ELF-1 (cell line): Measurements from ENCODE around the gene NEK3.
"Not testable (repeated sequence)": the region's sequence is repeated elsewhere in the genome, so short reads cannot be mapped to it uniquely, and the experiment has no call there.

Source experiments
- DNase-seq: peaks from one replicate; pipeline ENCODE4 v3.0.0-alpha.2; 2016; ENCODE audit warnings: low read depth, low spot score

The NEK3 gene, protein sequence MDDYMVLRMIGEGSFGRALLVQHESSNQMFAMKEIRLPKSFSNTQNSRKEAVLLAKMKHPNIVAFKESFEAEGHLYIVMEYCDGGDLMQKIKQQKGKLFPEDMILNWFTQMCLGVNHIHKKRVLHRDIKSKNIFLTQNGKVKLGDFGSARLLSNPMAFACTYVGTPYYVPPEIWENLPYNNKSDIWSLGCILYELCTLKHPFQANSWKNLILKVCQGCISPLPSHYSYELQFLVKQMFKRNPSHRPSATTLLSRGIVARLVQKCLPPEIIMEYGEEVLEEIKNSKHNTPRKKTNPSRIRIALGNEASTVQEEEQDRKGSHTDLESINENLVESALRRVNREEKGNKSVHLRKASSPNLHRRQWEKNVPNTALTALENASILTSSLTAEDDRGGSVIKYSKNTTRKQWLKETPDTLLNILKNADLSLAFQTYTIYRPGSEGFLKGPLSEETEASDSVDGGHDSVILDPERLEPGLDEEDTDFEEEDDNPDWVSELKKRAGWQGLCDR

DNA sequence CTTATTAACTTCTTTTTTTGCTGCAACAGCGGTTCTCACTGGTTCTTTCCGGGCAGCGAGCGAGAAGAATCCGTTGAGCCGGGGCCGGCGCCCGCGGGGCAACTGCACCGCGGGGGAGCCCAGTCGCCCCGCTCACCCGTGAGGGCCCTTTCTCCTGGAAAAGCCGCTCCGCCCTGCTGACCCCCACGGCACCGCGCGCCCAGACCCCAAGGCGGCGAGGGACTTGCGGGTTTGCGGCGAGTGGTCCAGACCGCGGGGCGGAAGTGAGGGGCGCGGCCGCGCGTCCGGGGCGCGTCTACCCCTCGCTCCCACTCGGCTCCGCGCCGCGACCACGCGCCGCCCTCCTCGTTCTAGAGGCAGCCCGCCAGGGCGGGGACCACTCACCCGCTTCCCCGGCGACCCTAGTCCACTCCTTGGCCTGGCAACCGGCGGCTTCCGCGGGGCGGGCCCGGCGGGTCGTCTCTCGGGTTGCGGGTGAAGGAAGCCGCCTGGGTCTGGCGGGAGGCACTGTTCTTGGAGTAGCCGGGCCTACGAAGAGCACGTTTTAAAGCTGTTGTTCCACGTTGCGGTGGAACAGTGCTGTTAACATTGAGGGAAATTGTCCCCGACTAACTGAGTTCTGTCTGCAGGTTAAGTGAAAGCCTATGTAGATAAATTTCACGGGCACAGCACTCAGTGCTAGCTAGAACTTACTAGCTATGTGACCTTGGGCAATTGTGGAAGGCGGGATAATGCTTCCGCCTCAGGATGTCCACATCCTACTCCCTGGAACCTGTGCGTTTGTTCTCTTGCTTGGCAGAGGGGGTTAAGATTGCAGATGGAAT lies at the start of gene NEK3:
Gene NEK3, minus strand, starts transcription at position 439 of the 824 bp plus-strand sequence. CDS start 3,406 bp downstream, outside the sequence.
- peak; percentile 83 for DNase-seq

DNA sequence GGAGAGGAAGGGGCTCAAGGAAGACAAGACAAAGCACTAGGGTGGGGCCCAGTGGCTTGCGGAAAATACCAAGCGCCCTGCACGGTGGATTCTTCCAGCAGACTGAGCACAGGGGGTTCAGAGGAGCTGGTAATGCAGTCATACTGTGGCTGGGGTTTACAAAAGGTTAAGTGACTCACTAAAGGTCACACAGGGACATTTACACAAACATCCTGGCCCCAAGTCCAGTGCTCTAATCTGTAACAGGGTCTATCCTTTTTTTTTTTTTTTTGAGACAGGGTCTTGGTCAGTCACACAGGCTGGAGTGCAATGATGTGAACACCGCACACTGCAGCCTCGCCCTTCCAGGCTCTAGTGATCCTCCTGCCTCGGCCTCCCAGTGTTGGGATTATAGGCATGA lies 49.0 kb upstream of the NEK3 start:
- not testable (repeated sequence) for DNase-seq

GRCh38 chr13:52207896-52208295 lies 48.5 kb upstream of the NEK3 start:
- not testable (repeated sequence) for DNase-seq

DNA sequence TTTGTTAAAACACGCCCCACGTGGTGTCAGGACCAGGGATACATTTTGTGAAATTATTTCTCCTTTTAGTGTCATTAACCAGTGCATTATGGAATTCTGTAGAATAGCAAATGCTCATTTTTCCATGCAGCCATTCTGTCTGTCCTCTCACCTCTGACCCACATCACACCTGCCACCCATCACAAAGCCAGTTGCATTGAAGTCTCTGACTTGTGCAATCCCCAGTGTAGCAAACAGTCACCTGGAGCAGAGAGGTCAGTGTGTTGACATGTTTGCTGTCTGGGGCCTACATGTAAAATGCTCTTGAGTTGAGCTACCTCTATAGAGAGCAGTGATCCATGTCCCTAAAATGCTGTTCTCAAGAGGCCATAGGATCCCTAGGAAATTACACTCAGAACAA lies 47.9 kb upstream of the NEK3 start:
- not testable (repeated sequence) for DNase-seq

GRCh38 chr13:52204546-52204945 lies 45.1 kb upstream of the NEK3 start:
- not testable (repeated sequence) for DNase-seq

- DNase-seq, result not testable (repeated sequence)
These were observed 44.5 kb upstream of the NEK3 start for GRCh38 chr13:52203864-52204263.

DNA sequence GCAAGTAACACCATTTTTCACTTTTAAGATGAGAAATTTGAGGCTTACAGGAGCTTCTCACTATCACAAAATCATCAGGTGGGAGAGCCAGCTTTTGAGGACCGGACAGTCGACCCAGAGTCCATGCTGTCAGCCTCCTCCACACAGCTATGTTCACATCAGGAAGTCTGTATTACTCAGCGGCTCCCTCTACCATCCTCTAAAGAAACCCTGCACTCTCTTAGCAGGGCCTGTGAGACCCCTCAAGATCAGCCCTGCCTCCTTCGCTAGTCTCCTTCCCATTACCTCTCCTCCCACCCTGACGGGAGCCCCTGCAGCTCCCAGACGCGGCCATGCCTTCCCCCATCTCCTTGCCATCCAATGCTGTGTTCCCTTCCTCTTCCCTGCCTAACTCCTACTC lies 43.1 kb upstream of the NEK3 start:
- DNase-seq, result not testable (repeated sequence)

DNA sequence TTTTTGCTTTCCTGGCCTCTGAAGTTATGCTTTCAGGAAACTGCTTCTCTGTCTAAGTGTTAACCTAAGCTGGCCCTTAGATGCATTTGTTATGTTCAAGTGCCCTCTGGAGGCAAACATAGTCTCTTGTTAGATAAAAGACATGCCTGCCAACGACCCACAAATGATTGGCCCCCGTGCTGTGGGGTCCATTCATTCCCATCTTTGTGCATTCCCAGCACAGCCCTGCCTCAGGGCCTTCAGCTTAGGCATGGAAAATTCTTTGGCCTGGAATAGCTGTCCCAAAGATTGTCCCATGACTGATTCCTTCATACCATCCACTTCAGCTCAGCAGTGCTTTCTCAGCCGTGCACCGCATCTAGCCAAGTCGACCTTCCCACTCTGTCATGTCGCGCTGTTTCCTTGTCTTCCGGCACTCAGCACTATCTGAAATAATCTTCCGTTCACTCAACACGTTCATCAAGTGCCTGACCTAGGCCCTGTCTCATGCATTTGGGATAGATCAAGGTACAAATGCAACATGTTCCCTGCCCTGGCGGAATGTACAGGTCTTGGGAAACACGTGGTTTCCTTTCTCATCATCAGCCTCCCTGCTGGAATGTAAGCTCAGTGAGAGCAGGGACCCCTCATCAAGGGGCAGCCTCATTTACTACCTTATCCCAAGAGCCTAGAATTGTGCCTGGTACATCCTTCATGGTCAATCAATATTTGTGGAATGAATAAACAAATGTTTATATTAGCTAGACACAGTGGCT lies 42.2 kb upstream of the NEK3 start:
- DNase-seq, result peak; percentile 50

GRCh38 chr13:52195401-52195837 lies 36.0 kb upstream of the NEK3 start:
- DNase-seq, result peak; percentile 89

DNA sequence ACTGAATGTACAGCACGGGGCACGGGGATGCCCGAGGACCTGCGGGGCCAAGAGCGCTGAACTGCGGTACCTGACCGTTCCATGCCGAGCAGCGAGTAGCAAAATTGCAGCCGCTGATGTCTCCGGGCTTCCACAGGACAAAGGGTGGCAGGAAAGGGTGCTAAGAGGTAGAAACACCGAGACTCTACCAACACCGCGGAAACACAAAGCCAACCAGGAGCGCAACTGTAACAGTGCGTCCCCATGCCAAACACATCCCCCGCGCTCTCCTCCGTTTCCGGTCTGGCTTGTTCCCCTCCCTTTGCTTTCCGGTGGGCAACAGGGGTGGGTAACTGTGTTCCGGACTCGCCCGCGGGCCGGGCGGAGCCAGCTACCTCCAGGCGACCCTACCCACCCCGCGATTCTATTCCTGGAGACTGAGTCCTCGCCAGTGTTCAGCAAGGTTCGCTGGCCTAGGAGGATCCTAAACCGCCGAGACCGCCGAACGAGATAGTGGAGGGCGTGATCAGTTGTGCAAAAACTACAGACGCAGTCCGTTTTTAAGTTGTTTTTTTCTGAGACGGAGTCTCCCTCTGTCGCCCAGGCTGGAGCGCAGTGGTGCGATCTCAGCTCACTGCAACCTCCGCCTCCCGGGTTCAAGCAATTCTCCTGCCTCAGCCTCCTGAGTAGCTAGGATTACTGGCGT lies 34.9 kb upstream of the NEK3 start:
- DNase-seq, result peak; percentile 92

- not testable (repeated sequence) for DNase-seq
These were observed 34.3 kb upstream of the NEK3 start for GRCh38 chr13:52193587-52194183.

- not testable (repeated sequence) for DNase-seq
These were observed 28.2 kb upstream of the NEK3 start for GRCh38 chr13:52187424-52188187.

- DNase-seq, result no peak
These were observed 27.6 kb upstream of the NEK3 start for GRCh38 chr13:52187029-52187423.

GRCh38 chr13:52181316-52181954 lies 22.0 kb upstream of the NEK3 start:
- DNase-seq, result not testable (repeated sequence)

- no peak for DNase-seq
These were observed 20.5 kb upstream of the NEK3 start for GRCh38 chr13:52179925-52180324.

DNA sequence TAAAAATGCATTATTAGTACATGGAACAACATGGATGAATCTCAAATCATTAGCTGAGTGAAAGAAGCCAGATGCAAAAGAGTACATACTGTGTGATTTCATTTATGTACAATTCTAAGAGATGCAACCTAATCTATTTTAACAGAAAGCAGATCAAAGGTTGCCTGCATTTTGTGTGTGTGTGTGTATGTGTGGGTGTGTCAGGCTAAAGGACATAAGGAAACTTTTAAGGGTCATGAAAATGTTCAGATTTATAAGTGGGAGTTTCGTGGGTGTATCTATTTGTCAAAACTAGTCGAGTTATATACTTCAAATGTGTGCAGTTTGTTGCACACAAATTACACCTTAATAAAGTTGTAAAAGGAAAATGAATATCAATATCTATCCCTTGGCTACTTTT lies 17.9 kb upstream of the NEK3 start:
- DNase-seq, result no peak

DNA sequence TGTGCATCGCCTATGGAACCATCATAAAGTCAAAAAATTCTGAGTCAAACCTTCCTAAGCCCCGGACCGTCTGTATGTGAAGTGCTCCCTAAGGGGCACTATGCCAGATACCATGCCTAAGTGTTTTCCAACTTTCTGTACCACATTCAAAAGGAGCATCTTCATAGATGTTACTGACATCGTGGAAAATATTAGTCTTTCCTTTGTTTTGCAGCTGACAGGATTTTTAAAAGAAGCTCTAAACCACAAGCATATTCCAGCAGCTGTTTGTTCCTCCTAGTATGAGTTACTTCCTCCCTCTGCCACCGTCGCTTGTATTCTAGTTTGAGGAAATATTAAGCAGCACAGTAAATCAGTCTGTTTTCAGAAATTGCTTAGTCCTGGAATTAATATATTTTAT lies 14.6 kb upstream of the NEK3 start:
- not testable (repeated sequence) for DNase-seq

- DNase-seq, result no peak
These were observed 14.0 kb upstream of the NEK3 start for GRCh38 chr13:52173373-52173772.

GRCh38 chr13:52171686-52172085 lies 12.3 kb upstream of the NEK3 start:
- not testable (repeated sequence) for DNase-seq
